SK-N-SH treated with all-trans-retinoic acid at 6 μM for 48 hours (cell line): ENCODE measurements around the gene ACAA1.

ENCODE experiments used
- ATAC-seq: fragments of 200-7000 bp; cut with Tn5 transposase; 3 replicates; pipeline ENCODE4 v1.9.1; 2020; ENCODE audit warnings: mild to moderate bottlenecking, moderate library complexity
- ARNTL ChIP-seq: fragments of 450-650 bp; formaldehyde crosslinking; IDR thresholded peaks from 2 replicates; pipeline ENCODE4 v1.5.0; 2020; ENCODE audit warnings: low read depth, mild to moderate bottlenecking, moderate library complexity, borderline replicate concordance
- BACH2 ChIP-seq: fragments of 250-450 bp; sonication (Bioruptor Pico); IDR thresholded peaks from 2 replicates; pipeline ENCODE4 v1.9.0; 2021; ENCODE audit warnings: mild to moderate bottlenecking, borderline replicate concordance
- CREB5 ChIP-seq: fragments of 250-450 bp; sonication (Bioruptor Pico); IDR thresholded peaks from 2 replicates; pipeline ENCODE4 v1.5.1; 2020; ENCODE audit warnings: low read depth, mild to moderate bottlenecking, moderate library complexity
- CSDC2 ChIP-seq: fragments of 250-450 bp; sonication (Bioruptor Pico); IDR thresholded peaks from 2 replicates; pipeline ENCODE4 v1.5.0; 2020; ENCODE audit warnings: mild to moderate bottlenecking, moderate library complexity
- CSRNP3 ChIP-seq: fragments of 250-450 bp; sonication (Bioruptor Pico); IDR thresholded peaks from 2 replicates; pipeline ENCODE4 v1.5.1; 2021; ENCODE audit warnings: mild to moderate bottlenecking, moderate library complexity
- ESRRG ChIP-seq: fragments of 250-450 bp; sonication (Bioruptor Pico); IDR thresholded peaks from 2 replicates; pipeline ENCODE4 v1.6.1; 2021; ENCODE audit warnings: mild to moderate bottlenecking
- GLIS3 ChIP-seq: fragments of 250-450 bp; sonication (Bioruptor Pico); IDR thresholded peaks from 2 replicates; pipeline ENCODE4 v1.5.0; 2020; ENCODE audit warnings: mild to moderate bottlenecking, moderate library complexity
- ISL1 ChIP-seq: fragments of 250-450 bp; sonication (Bioruptor Pico); IDR thresholded peaks from 2 replicates; pipeline ENCODE4 v2.1.2; 2022; ENCODE audit warnings: mild to moderate bottlenecking, moderate library complexity
- OSR1 ChIP-seq: fragments of 250-450 bp; sonication (Bioruptor Pico); IDR thresholded peaks from 2 replicates; pipeline ENCODE4 v1.8.0; 2022; ENCODE audit warnings: moderate library complexity, mild to moderate bottlenecking, inconsistent platforms
- PATZ1 ChIP-seq: fragments of 250-450 bp; sonication (Bioruptor Pico); IDR thresholded peaks from 2 replicates; pipeline ENCODE4 v1.8.0; 2020; ENCODE audit warnings: mild to moderate bottlenecking, moderate library complexity, borderline replicate concordance
- POU6F1 ChIP-seq: fragments of 250-450 bp; sonication (Bioruptor Pico); IDR thresholded peaks from 2 replicates; pipeline ENCODE4 v1.8.0; 2021; ENCODE audit warnings: low read depth, mild to moderate bottlenecking, moderate library complexity, borderline replicate concordance
- PPARA ChIP-seq: fragments of 250-450 bp; sonication (Bioruptor Pico); IDR thresholded peaks from 2 replicates; pipeline ENCODE4 v1.5.0; 2020; ENCODE audit warnings: mild to moderate bottlenecking, borderline replicate concordance
- TOX ChIP-seq: fragments of 250-450 bp; sonication (Bioruptor Pico); IDR thresholded peaks from 2 replicates; pipeline ENCODE4 v1.8.0; 2021; ENCODE audit warnings: mild to moderate bottlenecking, moderate library complexity, borderline replicate concordance
- TSHZ2 ChIP-seq: fragments of 250-450 bp; sonication (Bioruptor Pico); IDR thresholded peaks from 2 replicates; pipeline ENCODE4 v1.5.0; 2020; ENCODE audit warnings: mild to moderate bottlenecking, moderate library complexity
- ZC3H10 ChIP-seq: fragments of 250-450 bp; sonication (Bioruptor Pico); IDR thresholded peaks from 2 replicates; pipeline ENCODE4 v1.5.1; 2021; ENCODE audit warnings: mild to moderate bottlenecking, moderate library complexity
- ZFP3 ChIP-seq: fragments of 250-450 bp; sonication (Bioruptor Pico); IDR thresholded peaks from 2 replicates; pipeline ENCODE4 v1.5.0; 2020; ENCODE audit warnings: mild to moderate bottlenecking, moderate library complexity
- ZNF565 ChIP-seq: fragments of 450-650 bp; formaldehyde crosslinking; conservative IDR thresholded peaks from 2 replicates; pipeline ENCODE4 v1.5.0; 2020; ENCODE audit warnings: low read depth, mild to moderate bottlenecking, moderate library complexity
- ZNF70 ChIP-seq: fragments of 450-650 bp; formaldehyde crosslinking; IDR thresholded peaks from 2 replicates; pipeline ENCODE4 v1.5.0; 2020; ENCODE audit warnings: mild to moderate bottlenecking, moderate library complexity
- ZNF8 ChIP-seq: fragments of 450-650 bp; formaldehyde crosslinking; IDR thresholded peaks from 2 replicates; pipeline ENCODE4 v1.5.0; 2020; ENCODE audit warnings: mild to moderate bottlenecking, moderate library complexity

Gene ACAA1

GRCh38 chr3:38128303-38128655, 8.6 kb downstream of the ACAA1 start (continued):
- no peak for TF ChIP-seq PATZ1 (CRISPR knock-in tag)
- no peak for TF ChIP-seq ZFP3 (CRISPR knock-in tag)
- no peak for TF ChIP-seq TOX (CRISPR knock-in tag)

- TF ChIP-seq ZNF8 (CRISPR knock-in tag) (no peak), PATZ1 (CRISPR knock-in tag) (no peak), CSRNP3 (CRISPR knock-in tag) (no peak), CREB5 (no peak), ISL1 (CRISPR knock-in tag) (no peak), ZC3H10 (no peak), ARNTL (no peak), ZFP3 (CRISPR knock-in tag) (no peak), POU6F1 (CRISPR knock-in tag) (no peak), ZNF565 (CRISPR knock-in tag) (no peak), TOX (CRISPR knock-in tag) (no peak), PPARA (CRISPR knock-in tag) (no peak), BACH2 (CRISPR knock-in tag) (no peak), OSR1 (CRISPR knock-in tag) (no peak)
- ATAC-seq, result no peak
Measured at GRCh38 chr3:38127611-38128302, 9.2 kb downstream of the ACAA1 start.

GRCh38 chr3:38126121-38126892, 10.6 kb downstream of the ACAA1 start:
- ATAC-seq, result no peak
- no peak for TF ChIP-seq ZC3H10
- no peak for TF ChIP-seq CSDC2 (CRISPR knock-in tag)
- TF ChIP-seq PATZ1 (CRISPR knock-in tag), result no peak
- TF ChIP-seq ZNF70 (CRISPR knock-in tag), result no peak
- TF ChIP-seq TOX (CRISPR knock-in tag), result no peak
- no peak for TF ChIP-seq GLIS3 (CRISPR knock-in tag)
- no peak for TF ChIP-seq ZFP3 (CRISPR knock-in tag)
- TF ChIP-seq ESRRG, result no peak
- TF ChIP-seq TSHZ2 (CRISPR knock-in tag), result no peak
- no peak for TF ChIP-seq CREB5
- no peak for TF ChIP-seq CSRNP3 (CRISPR knock-in tag)
- no peak for TF ChIP-seq ARNTL
